Suprapubic skin (tissue), 3 donors: ENCODE results near the gene LHFPL5.

Source experiments
- POLR2A ChIP-seq, 2 donors: fragments of 450-650 bp; IDR thresholded peaks; one replicate each; pipeline ENCODE4 v1.6.1; 2017; ENCODE audit warnings: antibody characterized with exemption in 2 of 2, mild to moderate bottlenecking in 2 of 2, moderate library complexity in 2 of 2
- TF ChIP-seq, protein P1 (sequence below), 2 donors: fragments of 200-600 bp in 1 of 2; fragments of 450-650 bp in 1 of 2; sonication (generic) in 1 of 2; IDR thresholded peaks; one replicate each; pipeline ENCODE4 v1.5.1; 2016 to 2019; ENCODE audit warnings: antibody characterized with exemption in 2 of 2, mild to moderate bottlenecking in 1 of 2, moderate library complexity in 1 of 2

DNA sequence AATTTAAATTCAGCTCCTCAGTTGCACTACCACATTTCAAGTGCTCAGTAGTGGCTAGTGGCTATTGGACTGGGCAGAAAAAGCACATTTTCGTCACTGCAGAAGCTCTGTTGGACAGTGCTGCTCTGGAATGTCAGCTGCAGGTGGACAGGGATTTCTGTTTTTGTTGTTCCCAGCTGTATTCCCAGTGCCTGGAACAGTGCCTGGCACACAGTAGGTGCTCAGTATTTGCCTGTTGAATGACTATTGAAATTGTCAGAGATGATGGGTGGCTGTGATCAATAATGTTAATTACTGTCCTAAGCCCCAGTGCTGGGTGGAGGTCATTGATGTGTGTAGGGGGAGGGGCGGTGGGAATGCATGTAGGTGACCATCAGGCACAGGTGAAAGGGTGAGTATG, 18.9 kb upstream of the LHFPL5 start:
- no peak for TF ChIP-seq POLR2A (IDR thresholded peaks at IDR 0.05)
- TF ChIP-seq, protein P1, sequence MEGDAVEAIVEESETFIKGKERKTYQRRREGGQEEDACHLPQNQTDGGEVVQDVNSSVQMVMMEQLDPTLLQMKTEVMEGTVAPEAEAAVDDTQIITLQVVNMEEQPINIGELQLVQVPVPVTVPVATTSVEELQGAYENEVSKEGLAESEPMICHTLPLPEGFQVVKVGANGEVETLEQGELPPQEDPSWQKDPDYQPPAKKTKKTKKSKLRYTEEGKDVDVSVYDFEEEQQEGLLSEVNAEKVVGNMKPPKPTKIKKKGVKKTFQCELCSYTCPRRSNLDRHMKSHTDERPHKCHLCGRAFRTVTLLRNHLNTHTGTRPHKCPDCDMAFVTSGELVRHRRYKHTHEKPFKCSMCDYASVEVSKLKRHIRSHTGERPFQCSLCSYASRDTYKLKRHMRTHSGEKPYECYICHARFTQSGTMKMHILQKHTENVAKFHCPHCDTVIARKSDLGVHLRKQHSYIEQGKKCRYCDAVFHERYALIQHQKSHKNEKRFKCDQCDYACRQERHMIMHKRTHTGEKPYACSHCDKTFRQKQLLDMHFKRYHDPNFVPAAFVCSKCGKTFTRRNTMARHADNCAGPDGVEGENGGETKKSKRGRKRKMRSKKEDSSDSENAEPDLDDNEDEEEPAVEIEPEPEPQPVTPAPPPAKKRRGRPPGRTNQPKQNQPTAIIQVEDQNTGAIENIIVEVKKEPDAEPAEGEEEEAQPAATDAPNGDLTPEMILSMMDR (IDR thresholded peaks at IDR 0.05), result no peak
